NCI-H2107 (cell line): Measurements from ENCODE around the gene SFTPA2.
"Not testable (repeated sequence)": the region's sequence is repeated elsewhere in the genome, so short reads cannot be mapped to it uniquely, and the experiment has no call there.

Experiments
- DNase-seq: peaks from one replicate; lab custom pipeline; 2025; lab: John Stamatoyannopoulos, UW

The SFTPA2 gene

DNA sequence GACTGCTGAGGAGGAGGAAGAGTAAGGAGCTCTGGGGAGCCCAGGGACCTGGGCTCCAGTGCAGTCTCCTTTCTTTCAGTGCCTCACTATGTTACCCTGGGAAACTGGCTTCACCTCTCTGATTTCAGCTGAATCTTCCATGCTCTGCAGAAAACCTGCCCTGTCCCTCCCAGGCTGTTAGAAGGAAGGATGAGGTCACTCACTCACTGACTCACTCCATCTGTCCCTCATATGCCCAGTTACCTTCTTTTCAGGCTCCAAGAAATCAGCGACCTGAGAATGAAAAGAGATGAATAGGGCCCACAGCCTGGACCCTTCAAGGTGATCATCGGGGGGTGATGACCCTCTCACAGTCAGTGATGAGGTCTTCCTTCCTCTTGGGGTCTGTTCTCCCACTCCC lies 481 bp downstream of the SFTPA2 start:
- no peak for DNase-seq

DNA sequence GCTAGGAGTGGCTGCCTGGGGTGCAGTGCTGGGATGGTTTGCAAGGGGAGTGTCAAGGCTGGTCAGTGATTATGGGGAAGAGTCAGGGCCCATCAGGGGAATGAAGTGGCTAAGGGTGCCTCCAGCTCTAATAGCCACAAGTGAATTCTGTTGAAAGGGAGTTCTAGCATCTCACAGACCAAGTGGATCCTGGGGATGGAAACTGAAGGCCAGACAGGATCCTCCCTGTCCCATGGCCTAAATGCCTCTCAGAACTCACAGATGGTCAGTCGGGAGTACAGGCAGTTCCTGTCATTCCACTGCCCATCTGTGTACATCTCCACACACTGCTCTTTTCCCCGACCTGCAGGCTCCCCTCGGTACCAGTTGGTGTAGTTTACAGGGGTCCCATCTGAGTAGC lies 3.2 kb downstream of the SFTPA2 start:
- DNase-seq, result not testable (repeated sequence)

DNA sequence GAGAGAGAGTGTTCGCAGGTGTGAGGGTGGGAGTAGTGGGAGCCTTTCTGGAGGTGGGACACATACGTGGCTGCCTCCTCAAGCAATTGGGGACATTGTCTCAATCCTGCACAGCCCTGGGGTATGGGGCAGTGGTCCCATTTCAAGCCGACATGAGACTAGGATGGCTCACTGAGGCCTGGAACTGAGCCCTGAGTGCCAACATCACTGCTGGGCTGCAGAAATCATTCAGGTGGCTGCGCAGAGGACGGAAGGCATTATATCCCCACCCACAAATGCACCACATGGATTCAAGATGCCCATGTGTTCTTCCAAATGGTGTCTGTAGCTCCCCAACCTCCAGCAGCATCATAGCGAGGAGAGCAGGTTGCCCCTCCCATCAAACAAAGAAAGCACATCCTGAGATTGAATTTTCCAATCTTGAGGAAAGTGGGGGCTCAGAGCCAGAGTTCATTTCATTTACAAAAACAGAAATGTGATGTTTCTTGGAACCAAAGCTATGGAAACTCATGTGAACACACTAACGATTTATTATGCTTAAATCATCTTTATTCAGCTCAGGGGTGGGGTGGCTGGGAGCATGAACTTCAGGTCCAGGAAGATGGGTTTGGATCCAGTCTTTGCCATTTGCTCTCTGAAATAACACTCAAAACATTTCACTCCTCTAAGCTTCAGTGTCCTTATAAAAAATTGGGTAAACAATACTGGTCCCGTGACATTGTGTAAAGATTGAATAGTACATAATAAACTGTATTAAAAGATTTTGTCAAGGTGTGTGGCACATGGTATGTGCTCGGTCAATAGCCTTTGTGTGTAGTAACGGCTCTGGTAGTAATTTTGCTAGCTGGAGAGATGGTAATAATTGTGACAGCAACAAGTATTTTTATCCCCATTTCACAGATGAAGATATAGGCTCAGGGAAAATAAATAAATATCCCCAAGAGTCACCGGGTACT lies 4.6 kb downstream of the SFTPA2 start:
- DNase-seq, result no peak

GRCh38 chr10:79552143-79552542 lies 8.1 kb downstream of the SFTPA2 start:
- DNase-seq, result no peak

GRCh38 chr10:79547973-79548372 lies 12.2 kb downstream of the SFTPA2 start:
- no peak for DNase-seq

DNA sequence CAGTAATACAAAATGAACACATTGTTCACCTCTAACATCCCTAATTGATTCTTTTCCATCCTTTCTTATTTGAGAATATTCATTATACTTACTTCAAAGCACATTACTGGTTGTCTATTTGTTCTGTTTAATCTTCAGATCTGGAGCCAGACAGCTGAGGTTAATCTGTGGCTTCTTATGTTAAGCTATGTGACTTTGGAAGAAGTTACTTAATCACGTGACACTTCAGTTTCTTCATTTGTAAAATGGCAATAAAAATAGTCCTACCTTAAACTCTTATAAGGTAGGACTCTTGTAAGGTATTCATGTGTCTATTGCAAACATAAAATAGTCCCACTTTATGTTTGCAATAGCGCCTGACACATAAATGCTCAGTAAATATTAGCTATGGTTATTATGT lies 13.1 kb downstream of the SFTPA2 start:
- DNase-seq, result not testable (repeated sequence)

DNA sequence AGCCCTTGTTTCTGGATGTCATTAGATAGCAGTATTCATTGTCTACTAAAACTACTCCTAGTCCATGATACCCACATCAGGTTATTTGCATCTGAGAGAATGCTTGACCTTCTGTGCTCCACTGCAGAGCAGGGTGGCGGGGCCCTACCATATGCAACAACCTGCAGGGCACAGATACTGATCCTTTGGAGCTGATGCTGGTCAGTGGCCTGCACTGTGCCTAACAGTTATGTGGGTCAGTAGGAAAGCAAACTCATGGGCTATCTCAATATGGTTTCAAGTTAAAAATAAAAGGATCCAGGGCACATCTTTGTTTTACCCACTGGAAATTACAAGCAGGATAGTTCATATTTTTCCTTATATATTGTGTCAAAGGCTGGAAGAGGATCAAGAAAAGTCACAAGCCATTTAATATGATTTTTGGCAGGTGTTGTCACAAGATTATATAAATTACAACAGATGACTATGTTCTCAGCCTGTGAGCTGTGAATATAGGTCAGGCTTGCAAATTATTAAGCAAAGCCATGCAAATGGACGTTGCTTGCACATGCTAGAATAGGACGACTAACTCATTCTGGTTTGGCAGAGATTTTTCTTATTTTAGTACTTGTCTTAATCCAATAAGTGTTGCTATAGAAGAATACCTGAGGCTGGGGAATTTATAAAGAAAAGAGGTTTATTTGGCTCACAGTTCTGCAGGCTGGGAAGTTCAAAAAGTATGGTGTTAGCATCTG lies 15.1 kb downstream of the SFTPA2 start:
- not testable (repeated sequence) for DNase-seq

- DNase-seq, result not testable (repeated sequence)
These were observed 15.8 kb downstream of the SFTPA2 start for GRCh38 chr10:79544408-79544807.

DNA sequence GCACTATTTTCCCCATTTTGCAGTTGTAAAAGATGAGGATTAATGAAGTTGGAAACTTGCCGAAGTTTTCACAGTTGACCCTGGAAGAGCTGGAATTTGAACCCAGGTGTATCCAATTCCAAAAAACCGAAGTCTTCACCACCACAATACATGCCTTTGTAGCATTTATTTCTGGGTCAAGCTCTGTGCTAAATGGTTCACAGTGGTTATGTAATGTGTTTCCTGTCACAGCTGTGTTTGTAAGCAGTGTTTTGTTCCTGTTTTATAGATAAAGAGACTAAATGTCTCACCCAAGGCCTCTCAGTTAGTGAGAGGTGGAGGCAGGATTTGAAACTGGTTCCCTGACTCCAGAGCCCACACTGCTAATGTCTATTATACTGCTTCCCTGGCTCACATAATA lies 17.6 kb downstream of the SFTPA2 start:
- no peak for DNase-seq

- DNase-seq, result not testable (repeated sequence)
These were observed 19.3 kb downstream of the SFTPA2 start for GRCh38 chr10:79540930-79541329.

DNA sequence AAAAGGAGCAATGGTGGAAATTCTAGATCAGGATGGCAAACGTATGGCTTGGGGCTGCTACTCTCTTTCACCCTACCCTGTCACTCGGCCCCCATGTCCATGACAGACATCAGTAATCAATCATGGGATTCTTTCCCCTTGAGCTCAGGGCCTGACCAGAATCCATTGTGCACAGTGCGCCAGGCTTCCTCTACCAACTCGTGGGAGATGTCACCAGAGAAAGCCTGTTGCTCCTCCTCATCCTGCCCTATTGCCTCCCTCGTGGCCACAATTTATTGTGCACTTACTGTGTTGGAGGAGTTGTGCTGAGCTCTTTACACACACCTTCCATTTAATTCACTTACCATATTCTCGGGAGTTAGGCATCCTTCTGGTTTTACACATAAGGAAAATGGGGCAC lies 21.9 kb downstream of the SFTPA2 start:
- DNase-seq, result not testable (repeated sequence)

DNA sequence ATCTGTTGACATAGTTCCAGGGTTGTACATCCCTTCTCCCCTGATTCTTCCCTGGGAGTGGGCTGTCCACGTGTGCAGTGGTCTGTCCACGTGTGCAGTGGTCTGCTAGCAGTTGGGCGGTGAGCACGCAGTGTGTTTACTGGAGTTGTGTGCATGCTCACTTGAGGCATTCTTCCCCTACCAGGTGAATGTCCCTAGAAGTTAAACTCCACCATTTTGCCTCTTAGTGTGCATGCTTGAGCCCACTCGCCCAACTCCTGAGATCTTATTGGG lies 26.4 kb downstream of the SFTPA2 start:
- DNase-seq, result not testable (repeated sequence)

GRCh38 chr10:79533142-79533902 lies 26.9 kb downstream of the SFTPA2 start:
- not testable (repeated sequence) for DNase-seq

- DNase-seq, result not testable (repeated sequence)
These were observed 31.9 kb downstream of the SFTPA2 start for GRCh38 chr10:79528261-79528660.

DNA sequence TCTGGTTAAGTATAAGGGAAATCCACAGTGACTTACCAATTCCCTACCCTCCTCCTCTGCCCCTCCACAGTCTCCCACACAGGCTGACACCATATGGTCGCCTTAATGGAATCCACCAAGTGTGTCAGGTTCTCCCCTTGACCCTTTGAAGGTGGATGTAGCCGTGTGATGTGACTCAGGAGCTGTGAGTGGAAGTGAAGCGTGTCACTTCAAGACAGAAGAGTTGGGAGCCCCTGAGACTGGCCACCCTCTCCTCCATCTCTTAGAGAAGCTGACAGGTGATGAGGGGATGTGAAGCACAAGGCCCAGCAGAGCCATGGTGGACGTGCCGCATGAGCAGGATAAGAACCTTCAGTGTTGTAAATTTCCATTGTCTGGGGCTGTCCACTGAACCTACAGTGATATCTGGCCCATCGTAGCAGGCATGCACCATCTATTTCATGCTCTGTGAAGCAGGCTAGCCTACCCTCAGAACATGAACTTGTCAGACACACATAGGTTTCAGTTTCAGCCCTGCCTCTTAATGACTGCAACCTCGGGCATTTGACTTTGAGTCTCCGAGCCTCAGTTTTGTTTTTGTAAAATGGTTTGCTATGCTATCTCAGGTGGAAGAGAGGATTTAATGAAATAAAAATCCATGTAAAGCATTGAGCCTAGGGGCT lies 35.0 kb downstream of the SFTPA2 start:
- DNase-seq, result not testable (repeated sequence)

DNA sequence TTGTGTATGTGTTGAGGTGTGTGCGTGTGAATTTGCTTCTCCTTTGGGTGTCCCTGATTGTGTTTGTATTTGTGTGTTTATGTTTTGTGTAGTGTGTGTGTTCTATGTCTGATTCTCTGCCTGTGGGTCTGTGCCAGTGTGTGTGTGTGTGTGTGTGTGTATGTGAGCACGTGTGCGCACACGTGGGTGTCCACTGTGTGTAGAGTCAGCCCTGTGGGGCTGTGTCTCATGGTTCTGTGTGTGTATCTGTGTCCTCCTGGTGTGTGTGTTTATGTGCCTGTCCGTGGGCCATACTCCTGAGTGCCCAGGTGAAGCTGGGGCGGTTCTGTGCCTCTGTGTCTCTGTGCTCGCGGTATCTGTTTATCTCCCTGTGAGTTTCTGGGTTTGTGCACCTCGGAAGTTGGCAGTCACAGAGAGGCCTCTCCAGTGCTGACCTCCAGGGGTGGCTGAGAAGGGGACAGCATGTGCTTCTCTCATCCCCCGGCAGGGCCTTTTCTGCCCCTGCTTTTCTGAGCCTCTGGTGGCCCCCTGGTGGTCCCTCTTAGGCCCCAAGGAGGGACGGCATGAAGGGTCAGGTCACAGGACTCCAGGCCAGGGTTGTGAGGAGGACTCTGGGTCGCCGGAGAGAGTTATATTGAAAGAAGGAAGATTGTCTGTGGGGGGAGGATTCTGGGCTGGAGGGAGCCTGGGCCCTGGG lies 36.9 kb downstream of the SFTPA2 start:
- DNase-seq, result not testable (repeated sequence)

GRCh38 chr10:79522464-79522863 lies 37.7 kb downstream of the SFTPA2 start:
- DNase-seq, result not testable (repeated sequence)

DNA sequence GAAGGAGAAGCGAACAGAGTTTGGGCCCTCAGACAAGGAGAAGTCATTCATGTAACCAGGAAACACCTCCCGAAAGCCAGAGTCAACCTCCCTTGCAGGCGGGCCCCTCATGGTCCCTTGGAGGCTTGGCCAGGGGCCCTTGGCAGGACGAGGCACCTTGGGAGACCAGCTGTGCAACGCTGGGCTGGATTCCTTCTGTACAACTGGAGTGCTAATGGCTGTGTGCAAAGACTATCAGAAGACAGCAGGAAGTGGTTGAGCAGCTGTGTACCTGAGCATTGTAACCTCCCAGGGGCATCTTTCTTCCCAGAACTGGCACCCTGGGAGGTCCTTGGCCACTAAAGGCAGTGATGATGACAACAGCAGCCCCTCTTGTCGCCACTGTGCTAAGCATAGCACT lies 38.5 kb downstream of the SFTPA2 start:
- not testable (repeated sequence) for DNase-seq

- DNase-seq, result not testable (repeated sequence)
These were observed 42.6 kb downstream of the SFTPA2 start for GRCh38 chr10:79517567-79517966.

DNA sequence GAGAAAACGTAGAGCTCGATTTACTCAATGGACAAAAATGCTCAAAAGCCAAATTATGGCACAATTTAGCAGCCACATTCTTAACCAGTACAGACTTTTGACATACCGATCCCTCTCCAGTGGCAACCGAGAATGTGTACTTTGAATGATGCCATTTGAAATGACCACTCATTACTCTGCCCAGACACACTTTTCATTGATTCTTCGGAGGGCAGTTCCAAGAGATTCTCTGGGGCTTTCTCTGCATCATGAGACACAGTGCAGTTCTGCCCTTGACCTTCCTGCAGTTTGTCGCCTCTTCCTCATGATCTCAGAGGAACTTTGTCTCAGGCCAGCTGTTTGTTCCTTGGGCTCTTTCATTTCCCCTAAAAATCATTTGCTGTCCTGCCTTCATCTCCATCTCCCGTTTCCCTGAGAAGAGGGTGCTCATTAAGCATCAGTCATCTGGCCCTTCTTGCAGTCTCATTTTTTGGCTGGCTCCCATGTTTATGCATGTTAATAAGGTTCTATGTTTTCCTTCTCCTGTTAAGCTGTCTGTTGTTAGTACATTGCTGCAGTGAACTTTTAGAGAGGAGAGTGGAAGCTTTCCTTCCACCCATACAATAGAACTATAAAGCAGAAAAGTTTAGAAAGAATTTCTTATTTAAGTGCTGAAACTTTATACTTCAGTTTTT lies 43.5 kb downstream of the SFTPA2 start:
- not testable (repeated sequence) for DNase-seq
